GM12878 (cell line): ENCODE measurements around the gene SCARF2. TPM values are rescaled to one million over a fixed set of nuclear protein-coding genes. Genes with fewer than 3 reads are reported as not detected.

Source experiments
- ATAC-seq: fragments of 200-7000 bp; cut with Tn5 transposase; 3 replicates; pipeline ENCODE4 v1.9.1; 2020; ENCODE audit warnings: mild to moderate bottlenecking, moderate library complexity
- BruUV-seq: library from RNA; stranded (reverse); fragments of 400-500 nt; replicated peaks from 2 replicates; lab custom pipeline; 2021; lab: Mats Ljungman, UMichigan
- CTCF ChIA-PET: fragments of 300-600 bp; sonication (Branson Sonifier 250); formaldehyde crosslinking; extraction: SDS; loops from one replicate; lab custom pipeline; 2021; ENCODE audit warnings: inconsistent platforms; lab: Yijun Ruan, JAX
- POLR2A ChIA-PET: fragments of 350-600 bp; formaldehyde crosslinking; extraction: SDS; loops from one replicate; lab custom pipeline; 2021; ENCODE audit warnings: inconsistent platforms; lab: Charles Lee
- RAD21 ChIA-PET: fragments of 300-600 bp; sonication (Branson Sonifier 250); formaldehyde crosslinking; loops from one replicate; lab custom pipeline; 2023; ENCODE audit warnings: antibody characterized with exemption; ENCODE audit not compliant: unreplicated experiment; lab: Charles Lee
- SMC1A ChIA-PET: fragments of 300-600 bp; sonication (Branson Sonifier 250); formaldehyde crosslinking; loops from one replicate; lab custom pipeline; 2023; ENCODE audit not compliant: unreplicated experiment, uncharacterized antibody; lab: Charles Lee
- DNase-seq: peaks from one replicate; pipeline ENCODE4 v3.0.0-alpha.2; 2011; ENCODE audit warnings: low read depth, low spot score
- FAIRE-seq: peaks from 3 replicates; lab custom pipeline; 2011; peaks lifted over from hg19 to GRCh38; lab: Jason Lieb, UNC
- H2AFZ ChIP-seq: 2 replicates; pipeline ENCODE4 v1.6.0; 2011; ENCODE audit warnings: low read depth, low read length, control low read depth; ENCODE audit not compliant: control insufficient read depth
- H3K27ac ChIP-seq: 2 replicates; pipeline ENCODE4 v1.5.1; 2011; ENCODE audit warnings: control low read depth; ENCODE audit not compliant: control insufficient read depth, insufficient read depth
- H3K27me3 ChIP-seq, 2 experiments: replicated peaks in 1 of 2; 2 replicates each; pipeline versions ENCODE4 v1.6.0 to v1.6.1; 2011; ENCODE audit warnings: low read length in 1 of 2; ENCODE audit not compliant: control insufficient read depth in 2 of 2, insufficient read depth in 2 of 2
- H3K36me3 ChIP-seq, 2 experiments: 2 replicates each; pipeline ENCODE4 v1.5.1; 2011; ENCODE audit warnings: low read length in 1 of 2; ENCODE audit not compliant: control insufficient read depth in 2 of 2, insufficient read depth in 2 of 2
- H3K4me1 ChIP-seq: 2 replicates; pipeline ENCODE4 v1.6.1; 2011; ENCODE audit warnings: mild to moderate bottlenecking, low read length, moderate library complexity, mixed read lengths; ENCODE audit not compliant: control insufficient read depth, insufficient read depth
- H3K4me2 ChIP-seq: 2 replicates; pipeline ENCODE4 v1.6.0; 2011; ENCODE audit warnings: control low read depth; ENCODE audit not compliant: control insufficient read depth, insufficient read depth
- H3K4me3 ChIP-seq: fragments of 200-600 bp; sonication (generic); 2 replicates; pipeline ENCODE4 v1.5.1; 2016
- H3K79me2 ChIP-seq: 2 replicates; pipeline ENCODE4 v1.6.0; 2011; ENCODE audit warnings: low read length; ENCODE audit not compliant: control insufficient read depth, insufficient read depth
- H3K9ac ChIP-seq: 2 replicates; pipeline ENCODE4 v1.8.0; 2011; ENCODE audit warnings: low read length, control low read depth, mixed read lengths; ENCODE audit not compliant: control insufficient read depth, insufficient read depth
- H3K9me3 ChIP-seq: replicated peaks from 3 replicates; pipeline ENCODE4 v1.5.1; 2011; ENCODE audit warnings: mild to moderate bottlenecking, low read length; ENCODE audit not compliant: control insufficient read depth, insufficient read depth
- H4K20me1 ChIP-seq: 2 replicates; pipeline ENCODE4 v1.6.0; 2011; ENCODE audit not compliant: control insufficient read depth, insufficient read depth
- BCLAF1 ChIP-seq: fragments of 450-650 bp; IDR thresholded peaks from 2 replicates; pipeline ENCODE4 v1.6.1; 2017; ENCODE audit warnings: antibody characterized with exemption, mild to moderate bottlenecking, moderate library complexity
- IKZF2 ChIP-seq, 2 experiments: fragments of 450-650 bp; IDR thresholded peaks; 2 replicates each; pipeline ENCODE4 v1.6.1; 2017; ENCODE audit warnings: mild to moderate bottlenecking in 2 of 2, moderate library complexity in 2 of 2
- JUNB ChIP-seq: IDR thresholded peaks from 2 replicates; pipeline ENCODE4 v1.6.1; 2016; ENCODE audit warnings: antibody characterized with exemption, mild to moderate bottlenecking
- KAT2A ChIP-seq: conservative IDR thresholded peaks from 2 replicates; pipeline ENCODE4 v1.6.1; 2011; ENCODE audit warnings: low read depth, low read length; ENCODE audit not compliant: control insufficient read depth
- MAX ChIP-seq: IDR thresholded peaks from 2 replicates; pipeline ENCODE4 v1.6.1; 2012; ENCODE audit warnings: low read depth, low read length, improper control_type of control experiment
- NRF1 ChIP-seq: conservative IDR thresholded peaks from 2 replicates; pipeline ENCODE4 v1.6.1; 2011; ENCODE audit warnings: mild to moderate bottlenecking, low read depth, low read length, improper control_type of control experiment
- RB1 ChIP-seq: fragments of 450-650 bp; formaldehyde crosslinking; IDR thresholded peaks from 2 replicates; pipeline ENCODE4 v1.6.1; 2017; ENCODE audit warnings: mild to moderate bottlenecking, borderline replicate concordance
- SUZ12 ChIP-seq: fragments of 200-600 bp; sonication (generic); IDR thresholded peaks from one replicate; pipeline ENCODE4 v1.6.1; 2018; ENCODE audit warnings: antibody characterized with exemption, mild to moderate bottlenecking; ENCODE audit not compliant: unreplicated experiment
- TCF7 ChIP-seq: IDR thresholded peaks from 2 replicates; pipeline ENCODE4 v1.6.1; 2014; ENCODE audit warnings: antibody characterized with exemption, borderline replicate concordance
- USF2 ChIP-seq: IDR thresholded peaks from 2 replicates; pipeline ENCODE4 v1.6.1; 2011; ENCODE audit warnings: low read depth, low read length, improper control_type of control experiment, borderline replicate concordance
- WGBS: methylation state at CpG from one replicate; pipeline ENCODE4 v1.1.6; 2016; ENCODE audit warnings: low lambda C conversion rate; ENCODE audit not compliant: insufficient replicate concordance, insufficient coverage; ENCODE audit errors: missing lambda C conversion rate; 5-methylcytosine and 5-hydroxymethylcytosine counted together
- in situ Hi-C: fragments of 300-500 bp; cut with MboI; formaldehyde crosslinking; loops from 9 replicates; pipeline ENCODE4 v1.14.3; 2018; ENCODE audit warnings: mixed read lengths
- intact Hi-C: fragments of 100-400 bp; cut with micrococcal nuclease; formaldehyde crosslinking; loops from one replicate; pipeline ENCODE4 v1.14.2; 2022; ENCODE audit not compliant: unreplicated experiment
- polyA plus RNA-seq, 11 experiments: library from polyadenylated mRNA; depleted of rRNA in 4 of 11; unstranded in 6 of 11; stranded (reverse) in 5 of 11; fragments of >200 nt; fragmentation: Nextera tagmentation in 4 of 11; fragmentation: Illumina TruSeq in 1 of 11; extraction: Ambion mirVana in 4 of 11; extraction: Trizol in 1 of 11; gene quantifications; 1 replicate in 1 of 11; 2 replicates in 10 of 11; pipeline versions ENCODE4 v1.2.1 to v1.2.3, GENCODE V29; 2011 to 2016; ENCODE audit warnings: inconsistent platforms in 2 of 11, missing spikeins in 2 of 11, low read depth in 1 of 11
- total RNA-seq, 4 experiments: library from RNA; depleted of rRNA in 3 of 4; stranded (reverse); fragments of >200 nt in 3 of 4; fragmentation: Illumina TruSeq in 1 of 4; extraction: Trizol in 1 of 4; gene quantifications; 2 replicates each; pipeline versions ENCODE4 v1.2.1 to v1.2.3, GENCODE V29; 2013 to 2021

Gene SCARF2
- total and polyA plus RNA-seq, 10 of the 15 experiments (the other 5 are each of a cell fraction or from before 2014, with no cell fraction given): 0.01 to 0.74 (median 0.17) TPM; not detected in 5

- no peak for DNase-seq
- TF ChIP-seq USF2 (no peak), JUNB (no peak), SUZ12 (no peak), TCF7 (no peak), KAT2A (no peak), RB1 (no peak), BCLAF1 (no peak), IKZF2 (IDR thresholded peaks at IDR 0.05) (no peak), NRF1 (no peak), MAX (no peak)
- ChIA-PET POLR2A (interaction anchor here (0.6 kb wide), 1 partner anchor 11 kb away, joined by 5 read pairs; no protein-coding TSS in a partner anchor), SMC1A (no interaction called here), RAD21 (no interaction called here), CTCF (no interaction called here)
- in situ Hi-C loops (no loop called here), intact Hi-C loops (no loop called here)
- ATAC-seq: no peak
- H3K9ac ChIP-seq: no peak overlapping the region
- no peak overlapping the region for H3K27ac ChIP-seq
- BruUV-seq: no TSS peak
- no peak overlapping the region for H3K4me2 ChIP-seq
- H3K27me3 ChIP-seq: peaks cover 0 to 3% of the 10 kb centered on the region in 2 experiments; a peak in 1 of 4 replicates
- FAIRE-seq: no peak
- 61% methylated on average over 4 of the region's 4 CpGs for WGBS
- no peak overlapping the region for H2AFZ ChIP-seq
- no peaks in the 10 kb centered on the region for H4K20me1 ChIP-seq
- H3K4me1 ChIP-seq: no peaks in the 10 kb centered on the region
- no peak overlapping the region for H3K4me3 ChIP-seq
- no peaks in the 10 kb centered on the region; the same call in 2 of the 3 replicates for H3K9me3 ChIP-seq
- H3K36me3 ChIP-seq: no peaks in the 10 kb centered on the region
- no peaks in the 10 kb centered on the region for H3K79me2 ChIP-seq
Observed at GRCh38 chr22:20386972-20387371, 50.7 kb downstream of the SCARF2 start.
